ENCODE measurements around the gene SH3BP5.

- TF ChIP-seq POLR2AphosphoS5 (IDR thresholded peaks at IDR 0.05; ENCODE audit: low read depth, low read length): no peak
- no peak for TF ChIP-seq CTCF (IDR thresholded peaks at IDR 0.05 in 2 of 3, conservative IDR thresholded peaks at IDR 0.05 in 1 of 3; ENCODE audit: borderline replicate concordance in 1 of 3, insufficient read depth in 1 of 3, low read depth in 2 of 3, low read length in 2 of 3)
- TF ChIP-seq SP1 (IDR thresholded peaks at IDR 0.05; ENCODE audit: low read depth): no peak
- TF ChIP-seq JUND (IDR thresholded peaks at IDR 0.05): no peak
- TF ChIP-seq MAX (IDR thresholded peaks at IDR 0.05): no peak
- no peak for TF ChIP-seq EGR1 (IDR thresholded peaks at IDR 0.05; ENCODE audit: low read depth)
- no peak for TF ChIP-seq RAD21 (IDR thresholded peaks at IDR 0.05; ENCODE audit: low read depth)
Observed at GRCh38 chr3:15207836-15208504, 124.4 kb downstream of the SH3BP5 start.
